Measurements from ENCODE around the gene E2F4.
A peak's percentile ranks its signal among the peaks of the same experiment; 100 is the strongest.

E2F4 gene

DNA sequence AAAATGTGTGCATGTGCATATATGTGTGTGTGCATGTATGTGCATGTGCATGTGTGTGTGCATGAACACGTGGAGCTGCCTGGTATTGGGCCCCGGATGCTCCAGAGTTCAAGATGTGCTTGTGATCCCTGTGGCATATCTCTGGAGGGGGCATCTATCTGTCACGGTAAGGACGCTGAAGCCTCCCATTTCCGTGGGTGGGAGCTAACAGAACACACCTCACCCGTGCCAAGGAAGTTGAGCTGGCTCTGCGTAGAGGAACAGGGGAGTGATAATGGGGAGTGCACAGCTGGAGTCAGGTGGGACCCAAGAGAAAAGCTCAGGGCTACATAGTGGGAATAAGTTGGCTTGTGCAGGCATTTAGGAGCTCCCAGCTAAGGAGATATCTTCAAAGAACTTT is 19.7 kb downstream of the E2F4 start:
- DNase-seq, result no peak

DNA sequence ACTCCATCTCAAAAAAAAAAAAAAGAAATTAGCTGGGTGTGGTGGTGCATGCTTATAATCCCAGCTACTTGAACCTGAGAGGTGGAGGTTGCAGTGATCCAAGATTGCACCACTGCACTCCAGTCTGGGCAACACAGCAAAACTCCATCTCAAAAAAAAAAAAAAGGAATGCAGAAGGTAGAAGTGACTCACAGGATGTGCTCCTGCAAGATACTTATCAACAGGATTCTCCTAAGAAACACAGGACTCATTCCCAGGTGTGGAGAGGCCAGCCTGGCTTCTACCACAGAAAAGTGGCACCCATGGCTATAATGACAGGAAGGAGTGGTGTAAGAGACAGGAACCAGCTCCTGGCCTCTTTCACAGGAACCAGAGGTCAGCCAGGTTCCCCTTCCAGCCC is 20.8 kb downstream of the E2F4 start:
- no peak for DNase-seq

DNA sequence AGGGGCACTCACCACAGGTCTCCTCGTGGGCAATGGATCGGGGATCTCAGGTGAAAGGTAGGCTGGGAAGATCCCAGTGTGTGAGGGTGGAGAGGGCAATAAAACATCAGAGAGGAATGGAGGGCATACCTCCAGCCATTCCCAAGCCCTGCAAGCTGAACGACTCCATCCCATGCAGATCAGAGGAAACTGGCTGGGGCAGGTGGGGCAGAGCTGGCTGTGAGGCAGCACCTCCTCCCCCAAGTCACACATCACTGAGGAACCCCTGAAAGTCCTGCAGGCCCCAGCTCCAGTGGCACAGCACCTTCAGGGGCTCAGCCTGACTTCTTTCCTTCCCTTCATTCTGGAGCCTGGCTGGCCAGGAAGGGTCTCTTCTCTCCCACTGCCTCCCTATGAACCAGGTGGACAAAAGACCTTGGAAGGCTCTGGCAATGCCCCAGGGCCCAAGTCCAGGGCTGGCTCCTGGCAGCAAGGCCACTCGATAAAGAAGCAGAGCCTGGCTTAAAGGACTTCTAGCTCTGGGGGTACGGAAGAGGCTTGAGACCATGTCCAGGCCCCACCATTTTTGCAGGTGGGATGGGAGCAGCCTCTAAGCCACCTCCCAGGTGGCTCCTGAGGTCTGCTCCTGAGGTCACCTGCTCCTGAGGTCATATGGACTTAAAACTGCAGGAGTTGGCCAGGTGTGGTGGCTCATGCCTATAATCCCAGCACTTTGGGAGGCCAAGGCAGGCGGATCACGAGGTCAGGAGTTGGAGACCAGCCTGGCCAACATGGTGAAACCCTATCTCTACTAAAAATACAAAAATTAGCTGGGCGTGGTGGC is 21.5 kb downstream of the E2F4 start:
- DNase-seq, result no peak

DNA sequence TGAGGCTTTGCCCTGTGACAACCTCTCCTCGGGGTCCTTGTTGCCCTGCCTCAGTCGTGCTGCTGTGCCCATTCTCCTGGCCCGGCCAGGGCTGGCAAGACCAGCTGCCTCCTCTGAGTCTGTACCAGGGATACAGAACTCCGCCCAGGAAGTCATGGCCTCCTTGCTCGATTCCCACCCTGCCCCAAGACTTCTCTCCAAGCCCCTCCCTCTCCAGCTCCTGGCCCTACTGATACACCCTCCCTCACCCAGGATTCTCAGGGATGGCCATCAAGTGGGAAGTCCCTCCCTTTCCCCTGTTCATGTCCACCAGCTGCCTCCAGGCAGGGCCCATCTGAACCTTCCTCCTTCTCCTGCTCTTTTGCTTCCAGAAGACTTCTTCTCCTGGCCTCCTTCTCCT is 23.8 kb downstream of the E2F4 start:
- DNase-seq, result no peak

DNA sequence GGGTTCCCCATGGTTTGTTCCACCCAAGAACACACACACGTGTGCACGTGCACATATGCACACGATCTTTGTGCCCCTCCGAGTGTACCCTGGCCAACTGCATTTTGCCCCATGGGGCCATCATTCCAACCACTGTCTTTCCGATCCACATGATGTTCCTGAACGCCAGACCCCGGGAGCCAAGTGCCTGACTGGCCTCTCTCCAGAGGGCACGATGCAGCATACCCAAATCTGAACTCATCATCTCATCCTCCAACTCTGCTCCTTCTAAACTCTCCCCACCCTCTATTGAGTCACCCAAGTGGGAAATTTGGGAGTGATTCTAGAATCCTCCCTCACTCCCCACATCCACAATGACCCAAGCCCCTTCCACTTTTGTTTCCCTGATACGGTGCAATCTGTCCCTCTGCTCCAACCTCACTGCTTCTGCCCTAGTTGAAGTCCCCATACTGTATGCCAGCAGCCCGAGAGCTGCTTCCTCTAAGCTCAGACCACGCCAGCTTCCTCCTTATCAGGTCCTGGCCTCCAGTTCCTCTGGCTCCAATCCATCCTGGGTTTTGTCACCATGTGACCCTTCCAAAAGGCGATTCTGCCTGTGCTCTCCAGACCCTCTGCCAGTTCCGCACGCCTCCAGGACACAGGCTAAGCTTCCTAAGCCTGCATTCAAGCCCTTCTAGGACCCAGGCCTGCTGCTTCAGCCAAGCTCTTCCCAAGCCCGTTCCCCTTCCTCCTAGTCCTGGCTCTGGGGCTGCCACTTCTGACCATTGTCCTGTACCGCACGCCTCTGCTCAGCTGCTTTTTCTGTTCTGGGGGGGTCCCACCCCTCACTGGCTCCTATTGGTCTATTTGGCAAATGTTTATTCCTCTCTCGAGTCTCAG is 24.9 kb downstream of the E2F4 start:
- no peak for DNase-seq

DNA sequence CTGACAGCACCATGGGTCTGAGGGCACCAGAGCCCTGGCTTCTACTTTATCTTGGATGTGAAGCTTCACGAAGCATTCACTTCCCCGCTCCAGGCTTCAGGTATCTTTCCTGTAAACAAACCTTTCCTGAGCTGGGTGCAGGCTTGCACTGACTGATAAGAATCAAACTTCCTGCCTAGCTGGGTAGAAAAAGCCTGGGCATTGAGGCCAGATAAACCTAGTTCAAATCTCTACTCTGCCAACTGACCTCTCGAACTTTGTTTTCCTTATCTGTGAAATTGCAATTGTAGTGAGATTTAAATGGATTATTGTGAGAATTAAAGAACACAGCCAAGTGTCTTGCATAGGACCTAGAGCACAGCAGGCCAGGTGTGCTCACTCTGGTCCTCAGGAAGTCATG is 32.0 kb downstream of the E2F4 start:
- no peak for DNase-seq

DNA sequence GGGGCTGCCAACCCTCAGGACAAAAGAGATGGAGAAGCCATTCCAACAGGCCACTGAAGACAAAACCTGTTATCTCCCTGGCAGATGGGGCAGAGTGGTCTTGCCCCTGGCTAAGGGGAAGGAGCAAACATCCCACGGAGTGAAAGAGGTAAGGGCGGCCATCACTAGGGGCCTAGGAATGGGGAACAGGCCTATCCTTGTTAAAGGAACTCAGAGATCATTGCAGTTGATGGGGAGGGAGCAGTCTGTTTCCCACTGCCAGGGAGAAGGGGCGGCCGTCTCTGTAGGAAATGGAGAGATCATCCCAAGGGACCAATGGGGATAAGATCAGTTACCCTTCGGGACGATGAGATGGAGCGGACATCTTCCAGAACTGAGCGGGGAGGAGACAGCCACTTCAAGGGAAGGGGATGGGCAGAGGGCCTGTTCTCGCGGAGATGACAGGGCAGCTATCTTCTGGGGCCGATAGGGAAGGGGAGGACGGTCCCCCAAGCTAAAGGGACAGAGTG is 34.4 kb downstream of the E2F4 start:
- no peak for DNase-seq

DNA sequence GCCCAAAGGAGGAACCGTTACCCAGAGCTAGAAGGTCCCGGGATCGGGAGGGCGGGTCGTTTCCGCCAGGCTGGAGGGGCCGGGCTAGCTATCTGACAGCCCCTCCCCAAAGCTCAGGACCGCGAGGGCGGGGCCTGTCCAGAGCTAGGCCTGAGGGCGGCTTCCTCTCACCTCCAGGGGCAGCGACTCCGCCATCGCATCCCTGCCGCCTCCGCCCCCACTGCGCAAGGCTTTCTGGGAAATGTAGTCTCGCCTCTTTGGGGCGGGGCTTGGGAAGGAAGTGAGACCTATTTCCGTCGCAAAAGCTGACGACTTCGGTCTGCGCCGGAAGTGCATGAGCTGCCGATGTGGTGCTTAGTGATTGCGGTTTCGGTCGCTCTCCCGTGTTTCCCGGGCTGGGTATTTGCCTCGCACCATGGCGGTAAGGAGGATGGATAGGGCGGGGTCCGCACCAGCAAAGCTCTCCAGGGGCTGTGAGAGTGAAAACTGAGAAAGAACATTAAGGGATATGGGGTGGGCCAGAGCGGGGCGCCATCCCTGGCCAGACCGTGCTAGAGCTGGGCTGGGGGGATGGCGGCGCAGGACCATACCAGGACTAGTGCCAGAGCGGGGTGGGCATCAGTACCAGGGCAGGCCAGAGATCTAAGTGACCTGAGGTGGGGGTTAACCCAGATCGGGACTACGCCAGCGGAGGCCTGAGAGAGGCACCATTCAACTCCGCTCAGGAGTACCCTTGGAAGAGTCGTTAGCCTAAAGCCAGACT is 35.0 kb downstream of the E2F4 start, which contains the start of gene TMEM208:
TSS of gene TMEM208 (plus strand) at position 327 of the 763 bp plus-strand sequence. CDS start at position 416, 89 bp downstream.
- peak; percentile 99 for DNase-seq

DNA sequence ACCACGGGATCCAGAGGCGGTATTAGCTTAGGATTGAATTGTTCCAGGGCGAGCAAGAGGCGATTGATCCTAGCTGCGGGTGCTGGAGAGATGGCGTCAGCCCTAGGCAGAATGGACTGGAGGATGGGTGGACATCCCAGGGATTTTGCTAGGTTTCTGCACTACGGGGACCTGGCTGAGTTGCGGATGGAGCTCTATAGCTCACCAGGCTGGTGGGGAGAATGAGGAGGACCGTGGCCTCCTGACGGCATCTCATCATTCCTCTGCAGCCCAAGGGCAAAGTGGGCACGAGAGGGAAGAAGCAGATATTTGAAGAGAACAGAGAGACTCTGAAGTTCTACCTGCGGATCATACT is 35.6 kb downstream of the E2F4 start:
- DNase-seq, result no peak

DNA sequence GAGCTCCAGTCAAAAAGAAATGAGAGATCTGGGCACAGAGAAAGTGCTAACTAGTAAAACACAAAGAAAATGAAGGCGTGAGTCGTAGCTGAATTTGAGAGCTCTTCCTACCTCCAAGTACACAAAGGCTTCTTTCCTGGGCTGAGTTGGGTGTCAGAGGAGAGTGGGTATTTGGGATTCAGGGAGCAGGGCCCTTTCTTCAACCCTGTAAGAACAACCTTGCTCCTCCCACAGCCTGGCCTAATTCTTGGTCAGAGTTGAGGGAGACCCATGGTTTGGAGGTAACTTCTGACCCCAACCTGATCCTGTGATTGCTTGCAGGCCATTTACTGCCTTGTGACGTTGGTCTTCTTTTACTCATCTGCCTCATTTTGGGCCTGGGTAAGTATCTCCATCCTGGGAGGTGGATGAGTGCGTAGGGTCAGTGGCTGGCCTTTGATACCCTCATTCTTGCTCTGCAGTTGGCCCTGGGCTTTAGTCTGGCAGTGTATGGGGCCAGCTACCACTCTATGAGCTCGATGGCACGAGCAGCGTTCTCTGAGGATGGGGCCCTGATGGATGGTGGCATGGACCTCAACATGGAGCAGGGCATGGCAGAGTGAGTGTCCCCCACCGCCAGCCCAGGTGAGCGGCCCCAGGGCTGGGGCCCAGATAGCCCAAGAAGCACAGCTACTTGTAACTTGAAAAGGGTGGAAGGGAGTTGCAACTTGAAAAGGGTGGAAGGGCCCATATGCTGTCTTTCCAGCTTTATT is 36.3 kb downstream of the E2F4 start:
- no peak for DNase-seq

DNA sequence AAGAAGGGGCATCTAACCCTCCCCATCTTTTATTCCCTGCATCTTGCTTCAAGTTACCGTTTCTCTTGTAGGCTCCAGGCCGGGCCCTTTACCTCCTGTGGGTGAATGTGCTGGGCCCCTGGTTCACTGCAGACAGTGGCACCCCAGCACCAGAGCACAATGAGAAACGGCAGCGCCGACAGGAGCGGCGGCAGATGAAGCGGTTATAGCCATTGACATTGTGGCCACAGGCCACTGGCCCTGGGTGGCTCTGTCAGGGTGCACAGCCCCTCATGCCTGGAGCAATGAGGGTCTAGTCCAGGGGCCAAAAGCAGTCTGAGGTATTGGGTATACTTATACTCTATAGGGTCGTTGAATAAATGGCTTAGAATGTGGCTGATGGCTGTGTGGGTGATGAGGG is 37.0 kb downstream of the E2F4 start:
- DNase-seq, result no peak

DNA sequence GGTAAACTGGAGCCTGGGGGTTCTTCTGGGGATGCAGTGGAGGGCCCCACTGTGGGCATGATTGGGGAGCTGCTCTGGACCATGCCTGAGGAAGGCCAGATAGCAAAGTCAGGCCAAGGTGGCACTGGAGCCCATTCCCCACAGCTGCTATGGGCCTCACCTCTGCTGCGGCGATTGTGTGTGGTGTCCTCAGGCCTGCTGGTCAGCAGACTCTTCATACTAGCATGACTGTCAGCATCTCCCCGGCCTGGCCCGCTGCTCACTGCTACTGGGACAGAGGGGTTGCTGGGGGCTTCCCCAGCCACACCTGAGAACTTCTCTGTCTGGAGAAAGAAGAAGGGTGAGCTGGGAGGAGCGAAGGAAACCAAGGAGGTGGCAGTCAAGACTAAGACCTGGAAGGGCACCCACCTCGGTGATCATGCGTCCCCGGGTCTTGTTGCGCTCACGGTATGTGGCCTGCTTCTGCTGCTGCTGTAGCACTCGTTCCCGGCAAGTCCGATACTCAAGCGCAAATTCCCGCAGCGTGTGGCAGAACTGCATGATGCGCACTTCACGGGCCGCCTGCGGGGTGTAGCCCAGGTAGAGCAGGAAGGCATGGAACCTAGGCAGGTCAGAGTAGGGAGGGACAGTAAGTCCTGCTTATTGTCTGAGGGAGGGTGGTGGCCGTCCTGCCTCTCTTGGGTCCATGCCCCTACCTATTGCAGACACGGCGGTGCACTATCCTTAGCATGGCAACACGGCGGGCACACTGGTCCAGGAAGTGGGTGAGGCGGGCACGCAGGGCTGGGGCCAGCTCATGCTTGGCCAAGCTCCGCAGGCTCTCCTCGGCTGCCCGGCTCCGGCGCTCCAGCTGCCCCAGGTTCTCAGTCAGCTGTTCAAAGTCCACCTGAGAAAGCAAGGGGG is 38.2 kb downstream of the E2F4 start:
- no peak for DNase-seq

DNA sequence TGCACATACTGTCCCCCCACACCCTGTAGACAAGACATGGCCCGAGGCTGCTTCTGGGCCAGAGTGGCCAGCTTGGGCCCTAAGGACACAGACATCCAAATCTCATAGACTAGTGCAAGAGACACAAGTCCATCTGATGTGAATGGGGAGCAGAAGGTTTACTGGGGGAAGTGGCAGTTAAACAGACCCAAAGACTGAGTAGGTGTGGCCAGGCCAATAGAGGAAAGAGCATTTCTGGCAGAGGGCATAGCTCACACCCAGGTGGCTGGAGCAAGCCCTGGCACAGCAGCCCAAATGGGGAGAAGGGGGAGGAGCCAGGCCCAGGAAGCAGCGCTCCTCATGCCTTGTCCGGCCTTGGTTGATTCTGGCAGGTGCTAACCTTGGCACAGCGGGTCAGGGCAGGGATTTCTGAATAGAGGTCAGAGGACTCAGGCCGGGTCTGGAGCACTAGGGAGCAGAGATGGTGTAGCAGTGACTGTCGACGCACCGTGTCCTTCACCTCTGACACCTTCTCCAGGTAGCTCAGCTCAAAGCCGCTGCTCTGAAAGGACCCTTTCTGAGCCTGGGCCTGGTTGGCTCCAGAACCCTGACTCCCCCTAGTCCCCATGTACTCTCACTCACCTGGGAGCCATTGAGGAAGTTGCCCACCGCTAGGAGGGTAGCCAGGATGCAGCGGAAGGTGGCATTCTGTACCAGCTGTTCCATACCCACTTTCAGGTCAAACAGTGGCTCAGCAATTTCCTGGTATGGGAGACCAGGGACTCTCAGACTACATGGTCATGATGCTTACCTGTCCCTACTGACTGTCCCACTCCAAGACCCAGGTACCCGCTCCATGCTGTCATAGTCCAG is 39.1 kb downstream of the E2F4 start:
- DNase-seq, result no peak

DNA sequence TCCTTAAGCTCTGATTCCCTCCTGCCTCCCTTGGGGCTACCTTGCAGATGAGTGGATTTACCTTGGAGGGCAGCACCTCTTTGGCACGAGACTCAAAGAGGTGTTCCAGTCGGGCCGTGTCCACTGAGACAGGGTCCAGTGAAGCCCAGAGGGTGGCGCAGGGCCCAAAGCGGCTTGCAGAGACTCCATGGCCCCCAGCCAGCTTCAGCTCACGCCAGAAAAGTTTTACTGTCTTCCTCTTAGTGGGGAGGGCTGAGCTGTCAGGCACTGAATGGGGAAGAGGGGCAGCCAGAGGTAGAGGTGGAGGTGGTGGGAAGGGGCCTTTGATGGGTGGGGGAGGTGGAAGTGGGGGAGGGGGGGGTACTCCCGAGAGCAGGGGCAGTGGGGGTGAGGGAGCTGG is 41.6 kb downstream of the E2F4 start:
- DNase-seq, result no peak

DNA sequence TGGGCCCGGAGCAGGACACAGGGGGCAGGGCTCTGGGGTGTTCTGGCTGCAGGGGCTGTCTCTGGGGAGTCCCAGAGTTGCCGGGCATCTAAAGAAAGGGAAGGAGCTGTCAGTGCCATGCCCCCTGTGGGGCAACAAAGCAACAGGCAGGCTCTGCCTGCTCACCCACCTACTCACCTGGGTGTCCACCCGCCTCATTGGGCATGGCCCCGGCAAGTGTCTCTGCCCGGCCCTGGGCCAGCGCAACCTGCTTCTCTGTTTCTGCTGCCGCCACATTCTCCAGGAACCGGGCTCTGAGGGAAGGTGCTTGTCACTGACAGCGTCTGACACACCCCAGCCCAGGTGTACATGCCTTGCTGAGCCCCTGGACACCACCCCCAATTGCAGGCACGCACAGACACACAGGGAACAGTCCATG is 42.2 kb downstream of the E2F4 start:
- DNase-seq, result no peak

DNA sequence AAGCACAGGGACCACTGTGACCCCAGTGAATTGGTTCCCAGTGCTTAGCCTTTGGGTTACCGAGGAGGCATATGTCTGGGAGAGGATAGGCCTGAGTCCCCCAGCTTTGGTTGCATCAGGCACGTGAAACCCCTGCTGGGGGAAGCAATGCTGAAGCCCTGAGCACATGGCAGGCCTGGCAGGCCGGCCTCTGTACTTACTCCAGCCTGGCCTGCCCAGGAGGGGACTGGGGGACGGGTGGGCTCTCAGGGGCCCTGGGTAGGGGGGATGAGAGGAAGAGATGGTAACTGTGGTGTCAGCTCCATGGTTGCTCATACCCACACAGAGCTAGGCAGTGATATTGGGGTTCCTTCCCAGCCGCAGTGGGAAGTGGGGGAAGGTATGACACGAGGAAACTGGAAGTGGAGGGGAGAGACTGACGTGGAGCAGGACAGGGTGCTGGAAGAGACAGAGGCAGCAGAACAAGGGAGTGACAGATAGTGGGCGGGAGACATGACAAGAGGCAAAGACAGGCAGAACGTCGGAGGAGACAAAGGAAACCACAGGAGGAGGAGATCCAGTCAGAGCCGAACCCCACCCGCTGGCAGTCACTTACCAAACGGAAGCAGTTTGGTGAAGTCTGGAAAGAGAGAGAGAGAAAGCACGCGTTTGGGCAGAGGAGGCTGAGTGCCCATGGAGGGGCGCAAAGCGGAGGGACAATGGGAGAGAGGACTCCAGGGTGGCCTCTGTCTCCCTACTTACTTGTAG is 44.0 kb downstream of the E2F4 start:
- no peak for DNase-seq

DNA sequence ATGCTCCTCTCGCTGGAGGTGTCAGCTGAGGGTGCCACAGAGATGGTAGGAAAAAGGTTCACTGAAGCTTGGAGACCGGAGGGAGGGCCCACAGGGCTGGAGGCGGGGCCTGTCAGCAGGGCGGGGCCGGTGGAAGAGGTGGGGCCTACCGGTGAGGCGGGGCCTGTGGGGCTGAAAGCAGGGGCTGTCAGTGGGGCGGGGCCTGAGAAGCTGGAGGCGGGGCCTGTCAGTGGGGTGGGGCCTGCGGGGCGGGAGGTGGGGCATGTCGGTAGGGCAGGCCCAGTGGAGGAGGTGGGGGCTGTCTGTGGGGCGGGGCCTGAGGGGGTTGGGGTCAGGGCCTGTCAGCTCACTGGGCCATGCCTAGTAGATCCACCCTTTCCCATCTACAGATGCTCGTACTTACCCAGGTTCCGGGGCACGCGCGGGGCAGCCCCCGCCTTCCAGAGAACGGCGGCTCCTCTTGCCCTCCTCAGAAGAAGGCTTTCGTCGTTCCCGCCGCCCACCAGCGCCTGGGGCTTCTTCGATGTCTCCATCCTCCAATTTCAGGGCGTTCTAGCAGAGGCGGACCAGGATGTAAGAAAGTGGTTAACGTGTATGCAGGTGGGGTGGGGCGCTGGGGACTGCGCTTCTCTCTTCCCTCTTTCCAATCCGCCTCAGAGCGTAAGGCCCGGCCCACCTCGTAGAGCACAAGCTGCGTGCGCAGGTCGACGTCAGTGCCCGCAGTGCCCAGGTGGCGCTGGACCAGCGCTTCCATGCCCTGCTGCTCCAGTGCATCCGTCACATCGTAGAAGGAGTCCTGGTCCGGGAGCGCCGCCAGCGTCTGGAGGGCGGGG is 44.8 kb downstream of the E2F4 start:
- DNase-seq, result peak; percentile 69

Measured in fibroblast of skin of right biceps (primary cell).